Stimulated activated CD4-positive, alpha-beta T cell treated with anti-CD3 and anti-CD28 coated beads, TNF-alpha, amount 100 ng/mL, for 24 hours (primary cell): ENCODE measurements around the gene LCN10.
"Not testable (repeated sequence)": the region's sequence is repeated elsewhere in the genome, so short reads cannot be mapped to it uniquely, and the experiment has no call there.

ENCODE experiments used
- DNase-seq, 3 experiments: peaks; one replicate each; pipeline ENCODE4 v3.0.0-alpha.2; 2020; ENCODE audit warnings: low read depth in 3 of 3

The LCN10 gene

DNA sequence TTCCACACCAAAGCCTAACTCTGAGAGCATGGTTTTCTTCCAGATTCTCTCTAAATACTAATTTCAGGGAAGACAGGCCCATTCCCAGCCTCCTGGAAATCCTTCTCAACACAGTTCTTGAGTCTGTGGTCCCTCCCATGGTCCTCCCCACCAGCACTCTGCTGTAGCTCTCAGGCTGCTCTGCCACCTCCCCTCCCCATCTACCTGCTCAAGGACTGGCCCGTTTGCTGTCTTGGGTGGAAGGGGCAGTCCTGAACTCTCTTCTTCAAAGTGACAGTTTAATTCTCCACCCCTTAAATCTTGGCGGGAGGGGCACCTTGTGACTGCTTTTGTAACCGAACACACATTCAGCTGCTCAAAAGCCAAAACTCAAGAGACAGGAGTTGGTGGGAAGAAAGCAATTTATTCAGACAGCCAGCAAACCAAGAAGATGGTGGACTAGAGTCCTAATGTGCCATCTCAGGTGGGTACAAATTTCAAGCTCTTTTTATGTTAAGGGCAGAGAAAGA, 29.2 kb upstream of the LCN10 start:
- no peak for DNase-seq

DNA sequence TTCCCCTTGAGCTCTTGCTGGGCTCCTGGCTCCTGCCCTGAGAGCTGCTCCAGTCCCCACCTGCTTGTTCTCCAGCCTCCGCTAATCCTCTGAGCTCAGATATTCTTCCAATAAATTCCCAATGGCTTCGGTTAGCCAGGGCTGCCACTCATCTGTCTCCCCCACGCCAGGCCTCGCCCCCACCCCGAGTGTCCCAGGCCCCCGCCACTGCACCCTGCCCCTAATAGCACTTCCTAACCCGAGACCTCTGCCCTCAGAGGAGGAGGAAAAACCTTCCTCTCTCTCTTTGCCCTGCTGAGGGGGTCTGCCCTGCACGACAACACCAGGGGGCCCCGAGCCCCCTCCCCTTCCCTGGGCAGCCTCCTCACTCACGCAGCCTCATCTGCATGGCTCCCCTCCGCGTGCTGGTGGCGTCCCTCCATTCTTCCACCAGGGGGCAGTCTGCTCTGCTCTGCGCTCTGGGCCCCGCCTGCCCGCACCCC, 27.0 kb upstream of the LCN10 start:
- peak; percentile 26 to 61 (median 34) for DNase-seq

GRCh38 chr9:136766410-136767120, 23.8 kb upstream of the LCN10 start:
- DNase-seq, result peak in 1 of 3 experiments; percentile 53

DNA sequence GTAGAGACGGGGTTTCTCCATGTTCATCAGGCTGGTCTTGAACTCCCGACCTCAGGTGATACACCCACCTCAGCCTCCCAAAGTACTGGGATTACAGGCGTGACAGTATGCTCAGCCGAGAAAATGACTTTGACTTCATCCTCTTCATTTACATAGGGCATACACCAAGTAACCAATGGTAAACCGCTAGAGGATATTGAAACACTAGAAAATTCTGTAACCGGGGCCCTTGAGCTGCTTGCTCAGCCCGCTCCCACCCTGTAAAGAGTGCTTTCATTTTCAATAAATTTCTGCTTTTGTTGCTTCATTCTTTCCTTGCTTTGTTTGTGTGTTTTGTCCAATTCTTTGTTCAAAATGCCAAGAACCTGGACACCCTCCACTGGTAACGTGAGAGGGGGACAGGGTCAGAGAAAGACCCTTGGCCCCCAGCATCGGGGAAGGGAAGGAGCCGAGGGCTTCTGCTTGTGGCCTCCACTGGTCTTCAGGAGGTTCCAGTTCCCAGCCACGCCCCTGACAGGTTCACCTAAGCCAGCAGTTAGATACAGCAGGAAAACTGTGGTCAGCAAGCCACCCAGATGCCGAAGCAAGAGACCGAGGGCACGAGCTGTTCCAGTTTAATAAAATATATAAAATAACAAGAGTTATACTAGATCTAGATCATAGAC, 23.1 kb upstream of the LCN10 start:
- not testable (repeated sequence) for DNase-seq

- no peak for DNase-seq
Measured at GRCh38 chr9:136765041-136765440, 22.3 kb upstream of the LCN10 start.

- no peak for DNase-seq
Measured at GRCh38 chr9:136764301-136764891, 21.7 kb upstream of the LCN10 start, which contains the start of gene LCN15. Gene LCN15, minus strand, starts transcription at chr9:136764518. Its CDS starts 30 bp downstream, at chr9:136764488.

DNA sequence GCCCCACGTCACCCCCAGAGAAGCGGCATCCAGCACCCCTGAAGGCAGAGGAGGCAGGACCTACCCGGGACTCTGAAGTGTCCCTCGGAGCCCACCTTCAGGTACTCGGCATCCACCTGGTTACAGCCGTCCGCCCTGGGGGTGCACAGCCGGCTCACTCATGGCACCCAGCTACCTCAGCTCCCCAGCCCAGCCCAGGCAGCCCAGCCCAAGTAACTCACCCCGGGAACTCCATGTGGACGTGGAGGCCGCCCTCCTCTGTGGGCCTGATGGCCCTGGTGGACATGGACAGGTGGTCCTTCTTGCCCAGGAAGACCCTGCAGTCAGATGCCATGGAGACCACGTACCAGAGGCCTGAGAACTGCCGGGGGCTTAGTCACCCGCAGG, 20.9 kb upstream of the LCN10 start:
- no peak for DNase-seq

- DNase-seq, result peak in 1 of 3 experiments; percentile 64
Measured at GRCh38 chr9:136762915-136763648, 20.3 kb upstream of the LCN10 start.

DNA sequence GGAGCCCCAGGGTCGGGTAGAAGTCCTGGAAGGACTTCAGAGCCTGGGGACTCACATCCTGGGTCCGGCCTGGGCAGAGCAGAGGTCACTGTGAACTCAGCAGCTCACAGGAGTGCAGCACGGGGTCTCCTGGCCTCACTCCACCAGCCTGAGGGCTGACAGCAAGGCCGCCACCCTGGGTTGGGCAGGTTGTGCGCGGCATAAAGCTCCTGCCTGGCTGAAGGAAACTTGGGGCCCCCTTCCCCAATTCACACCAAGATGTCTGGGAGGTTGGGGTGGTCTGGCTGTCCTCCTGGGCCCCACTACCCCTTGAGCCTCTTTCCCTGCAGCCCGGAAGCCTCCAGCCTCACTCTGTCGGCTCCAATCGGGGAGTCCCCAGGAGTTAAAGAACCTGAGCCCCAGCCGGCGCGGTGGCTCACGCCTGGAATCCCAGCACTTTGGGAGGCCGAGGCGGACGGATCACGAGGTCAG, 19.5 kb upstream of the LCN10 start:
- DNase-seq, result no peak

DNA sequence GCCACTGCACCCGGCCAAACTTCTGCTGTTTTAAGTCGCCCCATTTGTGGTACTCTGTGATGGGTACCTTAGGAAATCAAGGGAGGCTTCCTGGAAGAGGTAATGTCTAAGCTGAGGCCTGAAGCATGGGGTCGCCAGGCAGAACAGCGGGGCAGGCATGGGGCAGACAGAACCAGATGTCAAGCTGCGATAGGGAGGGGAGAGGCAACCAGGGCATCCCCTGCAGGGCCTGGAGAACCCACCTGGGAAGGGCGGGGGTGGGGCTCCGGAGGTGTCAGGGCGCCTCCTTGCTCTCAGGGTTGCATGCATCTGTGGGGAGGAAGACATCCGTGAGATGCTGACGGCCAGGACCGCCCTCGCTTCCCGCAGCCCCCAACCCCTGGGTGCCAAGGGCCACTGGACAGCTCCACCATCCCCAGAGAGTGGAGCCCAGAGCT, 18.8 kb upstream of the LCN10 start:
- no peak for DNase-seq

DNA sequence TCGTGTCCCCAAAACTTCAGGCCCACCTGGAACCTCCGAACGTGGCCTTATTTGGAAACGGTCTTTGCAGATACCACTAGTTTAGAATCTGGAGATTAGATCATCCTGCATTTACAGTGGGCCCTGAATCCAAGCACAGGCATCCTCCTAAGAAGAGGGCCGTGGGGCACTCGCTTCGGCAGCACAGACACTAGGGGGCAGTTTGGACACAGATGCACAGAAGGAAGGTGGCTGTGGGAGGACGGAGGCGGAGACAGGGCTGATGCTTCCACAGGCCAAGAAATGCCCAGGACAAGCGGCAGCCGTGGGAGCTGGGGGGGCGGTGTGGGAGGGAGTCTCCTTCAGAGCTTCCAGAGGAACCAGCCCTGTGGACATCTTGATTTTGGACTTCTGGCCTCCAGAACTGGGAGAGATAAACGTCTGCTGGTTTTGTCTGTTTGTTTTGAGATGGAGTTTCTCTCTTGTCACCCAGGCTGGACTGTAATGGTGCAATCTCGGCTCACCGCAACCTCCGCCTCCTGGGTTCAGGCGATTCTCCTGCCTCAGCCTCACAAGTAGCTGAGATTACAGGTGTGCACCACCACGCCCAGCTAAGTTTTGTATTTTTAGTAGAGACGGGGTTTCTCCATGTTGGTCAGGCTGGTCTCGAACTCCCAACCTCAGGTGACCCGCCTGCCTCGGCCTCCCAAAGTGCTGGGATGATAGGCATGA, 18.2 kb upstream of the LCN10 start:
- peak in 1 of 3 experiments; percentile 19 for DNase-seq

GRCh38 chr9:136760424-136760823, 17.7 kb upstream of the LCN10 start:
- no peak for DNase-seq

DNA sequence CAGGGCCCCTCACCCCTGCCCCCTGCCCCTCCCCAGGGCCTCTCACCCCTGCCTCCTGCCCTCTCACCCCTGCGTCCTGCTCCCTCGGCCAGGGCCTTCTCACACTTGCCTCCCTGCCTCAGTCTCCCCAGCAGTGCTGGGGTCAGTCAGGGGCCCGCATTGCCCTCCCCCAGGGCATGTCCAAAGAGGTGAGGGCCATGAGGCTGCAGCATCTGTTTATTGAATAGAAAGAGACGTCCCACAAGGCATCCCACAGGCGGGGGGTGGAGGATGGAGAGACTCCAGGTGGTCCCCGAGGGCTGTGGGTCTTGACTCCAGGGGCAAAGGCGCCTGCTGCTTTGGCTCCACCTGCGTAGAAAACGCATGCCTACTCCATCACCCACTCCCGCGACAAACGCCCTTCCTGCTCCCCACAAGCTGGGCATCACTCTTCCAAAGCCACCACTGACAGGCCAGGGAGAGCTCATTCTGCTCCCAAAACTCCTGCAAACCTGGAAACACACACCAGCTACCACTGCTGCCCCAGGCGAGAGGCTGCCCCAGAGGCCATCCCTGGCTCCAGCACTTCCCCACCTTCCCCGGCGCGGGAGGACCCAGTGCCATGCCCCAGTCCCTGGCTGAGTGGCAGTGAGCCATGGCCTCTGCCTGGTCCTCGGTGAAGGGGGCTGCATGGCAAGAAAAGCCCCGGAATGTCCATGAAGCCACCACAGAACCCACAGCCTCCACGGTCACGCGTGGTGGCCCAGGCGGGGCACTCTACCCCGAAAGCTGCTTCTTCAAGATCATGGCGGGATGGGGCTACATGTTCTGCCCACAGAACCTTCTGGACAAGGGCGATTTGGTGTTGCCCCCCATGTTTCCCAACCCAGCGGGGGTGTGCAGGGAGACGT, 16.9 kb upstream of the LCN10 start:
- DNase-seq, result no peak

- DNase-seq, result no peak
Measured at GRCh38 chr9:136759001-136759400, 16.3 kb upstream of the LCN10 start.

DNA sequence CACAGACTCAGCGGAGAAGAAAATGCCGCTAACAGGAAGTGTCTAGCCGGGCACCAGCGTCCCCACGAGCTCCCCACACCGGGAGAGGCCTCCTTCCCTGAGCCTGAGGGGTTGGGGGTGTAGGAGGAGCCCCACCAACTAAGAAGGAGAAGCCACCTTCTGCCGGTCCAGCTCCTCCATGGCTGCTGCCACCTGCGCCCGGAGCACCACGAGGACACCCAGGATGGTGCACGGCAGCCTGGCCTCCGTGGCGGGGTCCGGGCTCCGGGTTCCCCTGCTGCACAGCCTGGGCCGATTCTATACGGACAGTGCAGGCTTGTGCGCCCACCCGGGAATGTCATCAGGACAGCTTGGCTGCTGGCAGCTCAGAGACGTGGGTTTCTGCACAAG, 15.0 kb upstream of the LCN10 start:
- DNase-seq, result no peak

DNA sequence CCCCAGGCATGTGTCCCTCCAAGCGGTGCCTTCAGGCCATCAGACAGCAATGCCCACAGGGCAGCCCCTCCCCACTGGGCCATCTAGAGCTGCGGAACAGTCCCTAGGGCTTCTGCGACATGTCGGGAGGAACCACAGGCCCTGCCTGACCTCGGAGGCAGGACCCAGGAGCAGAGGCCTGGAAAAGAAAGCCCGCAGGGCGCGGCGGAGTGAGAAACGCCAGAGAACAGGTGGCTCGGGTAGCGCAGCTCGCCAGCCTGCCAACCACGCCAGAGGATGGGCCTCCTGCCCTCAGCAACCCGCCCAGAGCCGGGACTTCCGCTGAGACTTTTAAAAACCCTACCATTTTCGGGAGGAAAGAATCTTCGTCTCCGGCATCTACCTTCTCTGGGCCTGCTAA, 14.6 kb upstream of the LCN10 start:
- no peak for DNase-seq

DNA sequence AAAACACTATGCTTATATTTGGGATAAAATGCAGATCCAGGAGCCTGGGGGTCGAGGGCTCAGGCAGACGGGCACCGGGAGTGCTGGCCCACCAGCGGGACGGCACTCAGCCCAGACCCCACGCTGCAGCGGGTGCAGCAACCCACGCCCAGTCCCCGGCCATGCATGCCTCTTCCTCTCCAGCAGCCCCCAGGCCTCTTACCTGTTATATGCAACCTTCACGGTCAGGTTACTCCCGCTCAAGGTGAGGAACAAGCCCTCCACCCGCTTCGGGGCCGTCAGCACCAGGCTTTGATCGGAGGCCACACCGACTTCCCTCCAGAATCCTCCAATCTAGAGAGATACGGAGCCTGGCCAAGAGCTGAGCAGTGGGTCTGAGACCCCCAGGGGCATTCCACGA, 14.1 kb upstream of the LCN10 start:
- no peak for DNase-seq

- DNase-seq, result no peak
Measured at GRCh38 chr9:136756134-136756438, 13.3 kb upstream of the LCN10 start.

- DNase-seq, result not testable (repeated sequence)
Measured at GRCh38 chr9:136755302-136756133, 12.8 kb upstream of the LCN10 start.
